Naive thymus-derived CD4-positive, alpha-beta T cell (primary cell): ENCODE data around the gene TRIM26. TPM values are rescaled to one million over a fixed set of nuclear protein-coding genes. Genes with fewer than 3 reads are reported as not detected.

ENCODE experiments used
- ATAC-seq: fragments of 150-1000 bp; cut with Tn5 transposase; 2 replicates; pipeline ENCODE4 v1.10.0; 2021; ENCODE audit warnings: mild to moderate bottlenecking, moderate library complexity
- CTCF ChIA-PET: fragments of 350-600 bp; sonication (Branson Sonifier 250); formaldehyde crosslinking; loops from one replicate; lab custom pipeline; 2021; ENCODE audit warnings: antibody characterized with exemption; lab: Charles Lee
- POLR2A ChIA-PET: fragments of 350-600 bp; sonication (Branson Sonifier 250); formaldehyde crosslinking; loops from one replicate; lab custom pipeline; 2021; ENCODE audit warnings: antibody characterized with exemption, inconsistent platforms; lab: Charles Lee
- DNase-seq, 9 donors: peaks; one replicate each; pipeline versions ENCODE4 v3.0.0 to v3.0.0-alpha.2; 2020 to 2022; ENCODE audit warnings: mixed read lengths in 1 of 9
- H3K27ac ChIP-seq: one replicate; pipeline ENCODE4 v1.7.0; 2013; ENCODE audit warnings: mild to moderate bottlenecking, low read depth, low read length, moderate library complexity
- H3K27me3 ChIP-seq, 2 donors: one replicate each; pipeline ENCODE4 v1.7.0; 2013; ENCODE audit warnings: low read length in 2 of 2, mild to moderate bottlenecking in 2 of 2, moderate library complexity in 2 of 2; ENCODE audit not compliant: control insufficient read depth in 2 of 2, insufficient read depth in 2 of 2
- H3K36me3 ChIP-seq, 3 experiments: 1 replicate in 2 of 3; 2 replicates in 1 of 3; pipeline ENCODE4 v1.7.0; 2013; ENCODE audit warnings: low read length in 3 of 3, mild to moderate bottlenecking in 3 of 3, moderate library complexity in 1 of 3; ENCODE audit not compliant: insufficient read depth in 3 of 3, control insufficient read depth in 2 of 3
- H3K4me1 ChIP-seq, 2 donors: one replicate each; pipeline ENCODE4 v1.7.0; 2013; ENCODE audit warnings: low read length in 2 of 2, mild to moderate bottlenecking in 2 of 2, moderate library complexity in 1 of 2; ENCODE audit not compliant: control insufficient read depth in 2 of 2, insufficient read depth in 2 of 2
- H3K4me3 ChIP-seq: 2 replicates; pipeline ENCODE4 v1.7.0; 2013; ENCODE audit warnings: mild to moderate bottlenecking, low read length
- H3K9me3 ChIP-seq, 3 experiments: 1 replicate in 2 of 3; 2 replicates in 1 of 3; pipeline ENCODE4 v1.7.0; 2013; ENCODE audit warnings: low read length in 3 of 3; ENCODE audit not compliant: control insufficient read depth in 2 of 3
- H3K27ac Mint-ChIP-seq, 9 donors: one replicate each; pipeline ENCODE4 v1.8.0; 2020 to 2022; ENCODE audit warnings: mixed read lengths in 9 of 9, mild to moderate bottlenecking in 8 of 9, moderate library complexity in 5 of 9, inconsistent platforms in 2 of 9
- H3K27me3 Mint-ChIP-seq, 5 donors: one replicate each; pipeline ENCODE4 v1.8.0; 2021 to 2022; ENCODE audit warnings: mixed read lengths in 5 of 5, mild to moderate bottlenecking in 1 of 5
- H3K36me3 Mint-ChIP-seq, 5 donors: one replicate each; pipeline ENCODE4 v1.8.0; 2020 to 2022; ENCODE audit warnings: mixed read lengths in 5 of 5, mild to moderate bottlenecking in 3 of 5, inconsistent platforms in 1 of 5
- H3K4me1 Mint-ChIP-seq, 7 donors: one replicate each; pipeline ENCODE4 v1.8.0; 2020 to 2022; ENCODE audit warnings: mixed read lengths in 7 of 7, mild to moderate bottlenecking in 3 of 7, inconsistent platforms in 1 of 7
- H3K4me3 Mint-ChIP-seq, 10 donors: one replicate each; pipeline ENCODE4 v1.8.0; 2020 to 2022; ENCODE audit warnings: mild to moderate bottlenecking in 10 of 10, mixed read lengths in 10 of 10, moderate library complexity in 6 of 10, inconsistent platforms in 2 of 10
- H3K9me3 Mint-ChIP-seq, 11 donors: one replicate each; pipeline ENCODE4 v1.8.0; 2020 to 2022; ENCODE audit warnings: mixed read lengths in 11 of 11, mild to moderate bottlenecking in 4 of 11, inconsistent platforms in 1 of 11, moderate library complexity in 1 of 11
- intact Hi-C, 2 donors: fragments of 100-400 bp; cut with micrococcal nuclease; formaldehyde crosslinking; loops; one replicate each; pipeline ENCODE4 v1.15.1; 2023
- polyA plus RNA-seq, 2 donors: library from polyadenylated mRNA; unstranded; fragments of 300-500 nt; fragmentation: Illumina TruSeq; gene quantifications; one replicate each; pipeline ENCODE4 v1.2.3, GENCODE V29; 2021
- total RNA-seq, 6 experiments: library from RNA in 5 of 6; stranded (reverse) in 5 of 6; gene quantifications; 1 replicate in 5 of 6; 2 replicates in 1 of 6; pipeline ENCODE4 v1.2.3 and lab custom pipeline; 2021 to 2026

TRIM26 gene
- total and polyA plus RNA-seq, 7 experiments from 2014 or later = 23.0 to 73.1 (median 47.6) TPM

GRCh38 chr6:30149858-30150550 is 63.2 kb downstream of the TRIM26 start:
- Mint-ChIP-seq H3K27ac (no peak overlapping the region), H3K4me3 (no peak overlapping the region)
- POLR2A ChIA-PET = no interaction called here

GRCh38 chr6:30149234-30149633 is 64.0 kb downstream of the TRIM26 start:
- POLR2A ChIA-PET = no interaction called here
- no peak for DNase-seq
- intact Hi-C loops = no loop called here
- no peak for ATAC-seq
- Mint-ChIP-seq H3K27ac (no peak overlapping the region), H3K27me3 (peaks cover 9 to 37% (median 21%) of the 10 kb centered on the region in 5 donors), H3K36me3 (no peaks in the 10 kb centered on the region), H3K4me1 (peaks cover 0 to 12% (median 4%) of the 10 kb centered on the region in 7 donors), H3K4me3 (no peak overlapping the region), H3K9me3 (no peaks in the 10 kb centered on the region)
- Histone ChIP-seq H3K9me3 (no peaks in the 10 kb centered on the region), H3K4me3 (no peak overlapping the region), H3K4me1 (no peaks in the 10 kb centered on the region), H3K27ac (no peak overlapping the region), H3K27me3 (no peaks in the 10 kb centered on the region), H3K36me3 (no peaks in the 10 kb centered on the region)
- CTCF ChIA-PET = no interaction called here

More at GRCh38 chr6:30149858-30150550, 63.2 kb downstream of the TRIM26 start:
- intact Hi-C loops = no loop called here
- H3K36me3 Mint-ChIP-seq = no peaks in the 10 kb centered on the region
- Histone ChIP-seq H3K27ac (no peak overlapping the region), H3K9me3 (no peaks in the 10 kb centered on the region), H3K36me3 (no peaks in the 10 kb centered on the region), H3K27me3 (no peaks in the 10 kb centered on the region), H3K4me1 (no peaks in the 10 kb centered on the region), H3K4me3 (no peak overlapping the region)
- DNase-seq (no peak), ATAC-seq (no peak)
- peaks cover 7 to 39% (median 23%) of the 10 kb centered on the region in 5 donors for H3K27me3 Mint-ChIP-seq
- peaks cover 0 to 12% (median 4%) of the 10 kb centered on the region in 7 donors for H3K4me1 Mint-ChIP-seq
- no peaks in the 10 kb centered on the region for H3K9me3 Mint-ChIP-seq
- CTCF ChIA-PET = no interaction called here

GRCh38 chr6:30147096-30147495 is 66.1 kb downstream of the TRIM26 start:
- Histone ChIP-seq H3K36me3 (no peaks in the 10 kb centered on the region), H3K4me1 (no peaks in the 10 kb centered on the region), H3K9me3 (no peaks in the 10 kb centered on the region), H3K27ac (no peak overlapping the region), H3K4me3 (no peak overlapping the region), H3K27me3 (no peaks in the 10 kb centered on the region)
- ATAC-seq (peak; percentile 37), DNase-seq (no peak)
- Mint-ChIP-seq H3K4me1 (peaks cover 0 to 8% (median 4%) of the 10 kb centered on the region in 7 donors), H3K36me3 (no peaks in the 10 kb centered on the region), H3K27me3 (peaks cover 14 to 33% (median 32%) of the 10 kb centered on the region in 5 donors), H3K9me3 (no peaks in the 10 kb centered on the region), H3K27ac (no peak overlapping the region), H3K4me3 (no peak overlapping the region)
- intact Hi-C loops = no loop called here
- POLR2A ChIA-PET = no interaction called here
- CTCF ChIA-PET = no interaction called here

GRCh38 chr6:30145818-30146217 is 67.4 kb downstream of the TRIM26 start:
- H3K4me1 Mint-ChIP-seq = peaks cover 0 to 4% (median 0%) of the 10 kb centered on the region in 7 donors
- H3K27me3 Mint-ChIP-seq = peaks cover 24 to 42% (median 40%) of the 10 kb centered on the region in 5 donors
- Histone ChIP-seq H3K27me3 (no peaks in the 10 kb centered on the region), H3K4me3 (no peak overlapping the region), H3K36me3 (no peaks in the 10 kb centered on the region), H3K9me3 (no peaks in the 10 kb centered on the region), H3K4me1 (no peaks in the 10 kb centered on the region), H3K27ac (no peak overlapping the region)
- no peak for ATAC-seq
- no peak overlapping the region for H3K4me3 Mint-ChIP-seq
- no peaks in the 10 kb centered on the region for H3K36me3 Mint-ChIP-seq
- H3K9me3 Mint-ChIP-seq = no peaks in the 10 kb centered on the region
- H3K27ac Mint-ChIP-seq = no peak overlapping the region
- no peak for DNase-seq
- intact Hi-C loops = no loop called here
- POLR2A ChIA-PET = no interaction called here
- CTCF ChIA-PET = no interaction called here

- H3K27me3 Mint-ChIP-seq = peaks cover 31 to 48% (median 36%) of the 10 kb centered on the region in 5 donors
- no peaks in the 10 kb centered on the region for H3K36me3 Mint-ChIP-seq
These were observed 68.4 kb downstream of the TRIM26 start for GRCh38 chr6:30144811-30145210.

GRCh38 chr6:30143780-30144179 is 69.4 kb downstream of the TRIM26 start:
- H3K27ac Mint-ChIP-seq = no peak overlapping the region
- no peaks in the 10 kb centered on the region for H3K36me3 ChIP-seq
- no peak overlapping the region for H3K27ac ChIP-seq
- no peaks in the 10 kb centered on the region for H3K36me3 Mint-ChIP-seq
- H3K4me3 ChIP-seq = no peak overlapping the region
- ChIA-PET POLR2A (no interaction called here), CTCF (interaction anchor here (0.8 kb wide), 1 partner anchor 88 kb away, joined by 3 read pairs; no protein-coding TSS in a partner anchor)
- intact Hi-C loops = no loop called here
- no peaks in the 10 kb centered on the region for H3K4me1 ChIP-seq
- peaks cover 0 to 4% (median 0%) of the 10 kb centered on the region in 7 donors for H3K4me1 Mint-ChIP-seq
- H3K4me3 Mint-ChIP-seq = no peak overlapping the region
- no peaks in the 10 kb centered on the region for H3K9me3 ChIP-seq
- ATAC-seq (no peak), DNase-seq (no peak)
- peaks cover 34 to 55% (median 40%) of the 10 kb centered on the region in 5 donors for H3K27me3 Mint-ChIP-seq
- H3K27me3 ChIP-seq = no peaks in the 10 kb centered on the region
- H3K9me3 Mint-ChIP-seq = peaks cover 0 to 2% (median 0%) of the 10 kb centered on the region in 11 donors

More at GRCh38 chr6:30144811-30145210, 68.4 kb downstream of the TRIM26 start:
- peaks cover 0 to 2% (median 0%) of the 10 kb centered on the region in 11 donors for H3K9me3 Mint-ChIP-seq
- CTCF ChIA-PET = no interaction called here
- no peak overlapping the region for H3K27ac Mint-ChIP-seq
- intact Hi-C loops = no loop called here
- no peaks in the 10 kb centered on the region for H3K4me1 ChIP-seq
- no peak overlapping the region for H3K27ac ChIP-seq
- POLR2A ChIA-PET = interaction anchor here (0.7 kb wide), 1 partner anchor 160 kb away, joined by 3 read pairs; no protein-coding TSS in a partner anchor
- ATAC-seq = no peak
- H3K27me3 ChIP-seq = no peaks in the 10 kb centered on the region
- no peak overlapping the region for H3K4me3 Mint-ChIP-seq
- H3K4me3 ChIP-seq = no peak overlapping the region
- H3K4me1 Mint-ChIP-seq = peaks cover 0 to 4% (median 0%) of the 10 kb centered on the region in 7 donors
- DNase-seq = no peak
- no peaks in the 10 kb centered on the region for H3K9me3 ChIP-seq
- H3K36me3 ChIP-seq = no peaks in the 10 kb centered on the region

GRCh38 chr6:30142665-30143064 is 70.5 kb downstream of the TRIM26 start:
- no peaks in the 10 kb centered on the region for H3K36me3 ChIP-seq
- DNase-seq = no peak
- H3K27ac ChIP-seq = no peak overlapping the region
- H3K9me3 ChIP-seq = no peaks in the 10 kb centered on the region
- Mint-ChIP-seq H3K4me1 (peaks cover 0 to 4% (median 0%) of the 10 kb centered on the region in 7 donors), H3K27me3 (peaks cover 28 to 66% (median 42%) of the 10 kb centered on the region in 5 donors), H3K27ac (no peak overlapping the region), H3K36me3 (no peaks in the 10 kb centered on the region), H3K9me3 (peaks cover 0 to 2% (median 0%) of the 10 kb centered on the region in 11 donors), H3K4me3 (no peak overlapping the region)
- no peaks in the 10 kb centered on the region for H3K4me1 ChIP-seq
- no peak for ATAC-seq
- intact Hi-C loops = no loop called here
- ChIA-PET POLR2A (no interaction called here), CTCF (no interaction called here)
- no peak overlapping the region for H3K4me3 ChIP-seq
- H3K27me3 ChIP-seq = no peaks in the 10 kb centered on the region
